K562 (cell line): ENCODE measurements around the gene SNRPA. TPM values are rescaled to one million over a fixed set of nuclear protein-coding genes. Genes with fewer than 3 reads are reported as not detected.

ENCODE experiments used
- ATAC-seq: fragments of 200-7000 bp; cut with Tn5 transposase; 3 replicates; pipeline ENCODE4 v1.9.1; 2020; ENCODE audit warnings: moderate library complexity
- BruUV-seq: library from RNA; stranded (reverse); fragments of 400-500 nt; replicated peaks from 2 replicates; lab custom pipeline; 2021; lab: Mats Ljungman, UMichigan
- CTCF ChIA-PET: fragments of 300-600 bp; formaldehyde crosslinking; extraction: SDS; loops from one replicate; lab custom pipeline; 2021; ENCODE audit warnings: low intra/inter-chr PET ratio; lab: Yijun Ruan, JAX
- POLR2A ChIA-PET: fragments of 300-600, 350-650 bp; sonication (Branson Sonifier 250); formaldehyde crosslinking; extraction: SDS; loops from one replicate; lab custom pipeline; 2021; ENCODE audit warnings: antibody characterized with exemption, inconsistent platforms; lab: Yijun Ruan, JAX
- DNase-seq, 4 experiments: peaks; one replicate each; pipeline versions ENCODE4 v3.0.0 to v3.0.0-alpha.2; 2011 to 2018; ENCODE audit warnings: low spot score in 3 of 4, mixed read lengths in 3 of 4; ENCODE audit errors: extremely low read depth in 1 of 4
- FAIRE-seq: peaks from 2 replicates; lab custom pipeline; 2011; peaks lifted over from hg19 to GRCh38; lab: Jason Lieb, UNC
- H2AFZ ChIP-seq: 2 replicates; pipeline ENCODE4 v1.6.0; 2011; ENCODE audit warnings: low read depth, low read length, control low read depth, inconsistent platforms
- H3K27ac ChIP-seq: fragments of 200-600 bp; 3 replicates; pipeline ENCODE4 v1.8.0; 2011; ENCODE audit warnings: low read depth, mild to moderate bottlenecking, control low read depth, inconsistent platforms, low read length, moderate library complexity, mixed read lengths; ENCODE audit errors: extremely low read depth
- H3K27me3 ChIP-seq, 2 experiments: fragments of 300-600 bp in 1 of 2; 2 replicates in 1 of 2; 3 replicates in 1 of 2; pipeline versions ENCODE4 v1.6.0 to v1.8.0; 2011; ENCODE audit warnings: inconsistent platforms in 2 of 2, low read length in 2 of 2, mild to moderate bottlenecking in 1 of 2, mixed read lengths in 1 of 2, moderate library complexity in 1 of 2; ENCODE audit not compliant: control insufficient read depth in 2 of 2, insufficient read depth in 2 of 2
- H3K36me3 ChIP-seq: fragments of 300-600 bp; 3 replicates; pipeline ENCODE4 v1.8.0; 2011; ENCODE audit warnings: mild to moderate bottlenecking, low read length, inconsistent platforms; ENCODE audit not compliant: control insufficient read depth, insufficient read depth
- H3K4me1 ChIP-seq, 2 experiments: fragments of 200-600 bp in 1 of 2; replicated peaks in 1 of 2; 2 replicates in 1 of 2; 3 replicates in 1 of 2; pipeline versions ENCODE4 v1.5.1 to v1.8.0; 2011; ENCODE audit warnings: inconsistent platforms in 2 of 2, low read length in 2 of 2, mild to moderate bottlenecking in 1 of 2, mixed read lengths in 1 of 2, moderate library complexity in 1 of 2; ENCODE audit not compliant: control insufficient read depth in 2 of 2, insufficient read depth in 2 of 2
- H3K4me2 ChIP-seq: 2 replicates; pipeline ENCODE4 v1.6.1; 2011; ENCODE audit warnings: low read length, control low read depth, inconsistent platforms, mixed read lengths; ENCODE audit not compliant: insufficient read depth
- H3K4me3 ChIP-seq: fragments of 200-600 bp; sonication (generic), shearing (Covaris generic); 2 replicates; pipeline ENCODE4 v1.5.1; 2016; ENCODE audit warnings: control low read depth, inconsistent platforms
- H3K79me2 ChIP-seq: fragments of 200-600 bp; 3 replicates; pipeline ENCODE4 v1.8.0; 2011; ENCODE audit warnings: low read length, inconsistent platforms; ENCODE audit not compliant: control insufficient read depth, insufficient read depth
- H3K9ac ChIP-seq, 2 experiments: 2 replicates each; pipeline versions ENCODE4 v1.6.0 to v1.6.1; 2011; ENCODE audit warnings: low read depth in 2 of 2, low read length in 2 of 2, control low read depth in 1 of 2, inconsistent platforms in 1 of 2, mild to moderate bottlenecking in 1 of 2, mixed read lengths in 1 of 2; ENCODE audit not compliant: insufficient read depth in 1 of 2
- H3K9me1 ChIP-seq: one replicate; pipeline ENCODE4 v1.6.0; 2011; ENCODE audit warnings: inconsistent platforms, mild to moderate bottlenecking, low read length, moderate library complexity; ENCODE audit not compliant: control insufficient read depth, insufficient read depth
- H3K9me3 ChIP-seq: replicated peaks from 2 replicates; pipeline ENCODE4 v1.5.1; 2011; ENCODE audit warnings: low read depth, low read length, inconsistent platforms; ENCODE audit not compliant: control insufficient read depth, insufficient read depth
- H4K20me1 ChIP-seq: replicated peaks from 2 replicates; pipeline ENCODE4 v1.6.1; 2011; ENCODE audit warnings: low read length, inconsistent platforms, mixed read lengths; ENCODE audit not compliant: control insufficient read depth, insufficient read depth
- DDX20 ChIP-seq: fragments of 450-650 bp; IDR thresholded peaks from 2 replicates; pipeline ENCODE4 v1.6.1; 2016; ENCODE audit warnings: missing genetic modification characterization, low read depth, mild to moderate bottlenecking, missing compliant biosample characterization, moderate library complexity
- EP400 ChIP-seq: fragments of 450-650 bp; IDR thresholded peaks from 2 replicates; pipeline ENCODE4 v1.6.1; 2017; ENCODE audit warnings: antibody characterized with exemption, mild to moderate bottlenecking, moderate library complexity
- FOXA1 ChIP-seq: fragments of 450-650 bp; IDR thresholded peaks from 2 replicates; pipeline ENCODE4 v1.6.1; 2016; ENCODE audit warnings: mild to moderate bottlenecking, borderline replicate concordance
- KAT8 ChIP-seq: fragments of 450-650 bp; IDR thresholded peaks from 2 replicates; pipeline ENCODE4 v1.6.1; 2016; ENCODE audit warnings: low read depth, mild to moderate bottlenecking
- MTA3 ChIP-seq: fragments of 450-650 bp; formaldehyde crosslinking; IDR thresholded peaks from 2 replicates; pipeline ENCODE4 v1.6.1; 2017; ENCODE audit warnings: mild to moderate bottlenecking, borderline replicate concordance
- PHTF2 ChIP-seq: fragments of 250-450 bp; sonication (Bioruptor Pico); IDR thresholded peaks from 2 replicates; pipeline ENCODE4 v1.5.0; 2021; ENCODE audit warnings: mild to moderate bottlenecking
- POLR2A ChIP-seq: fragments of 450-650 bp; conservative IDR thresholded peaks from 2 replicates; pipeline ENCODE4 v1.6.1; 2016
- POLR2G ChIP-seq: fragments of 200-400 bp; formaldehyde crosslinking; IDR thresholded peaks from 2 replicates; pipeline ENCODE4 v1.6.1; 2017; ENCODE audit warnings: low read depth, mild to moderate bottlenecking, antibody characterized with exemption, low read length, moderate library complexity
- SFPQ ChIP-seq: fragments of 200-400 bp; formaldehyde crosslinking; IDR thresholded peaks from 2 replicates; pipeline ENCODE4 v1.6.1; 2017; ENCODE audit warnings: mild to moderate bottlenecking, low read depth, low read length, moderate library complexity
- SUPT5H ChIP-seq: fragments of 450-650 bp; IDR thresholded peaks from 2 replicates; pipeline ENCODE4 v1.6.1; 2016
- ZMIZ1 ChIP-seq, 2 experiments: fragments of 150-350 bp in 1 of 2; IDR thresholded peaks; 2 replicates each; pipeline ENCODE4 v1.6.1; 2012 to 2016; ENCODE audit warnings: low read depth in 2 of 2, low read length in 2 of 2, mild to moderate bottlenecking in 1 of 2, moderate library complexity in 1 of 2
- WGBS: fragments of 100-300 bp; shearing (Covaris generic); methylation state at CpG from one replicate; pipeline ENCODE4 v1.1.6; 2016; ENCODE audit warnings: low coverage, mixed read lengths; ENCODE audit not compliant: insufficient coverage; ENCODE audit errors: missing lambda C conversion rate; 5-methylcytosine and 5-hydroxymethylcytosine counted together
- in situ Hi-C: fragments of 300-500 bp; cut with MboI; formaldehyde crosslinking; loops from 4 replicates; pipeline ENCODE4 v1.15.0; 2018; ENCODE audit warnings: inconsistent platforms, mixed read lengths
- intact Hi-C: fragments of 100-400 bp; cut with micrococcal nuclease; formaldehyde crosslinking; loops from 2 replicates; pipeline ENCODE4 v1.14.2; 2022
- polyA plus RNA-seq, 8 experiments: library from polyadenylated mRNA; depleted of rRNA in 4 of 8; stranded (reverse) in 5 of 8; unstranded in 3 of 8; fragments of >200 nt; fragmentation: Nextera tagmentation in 2 of 8; fragmentation: Illumina TruSeq in 1 of 8; extraction: Ambion mirVana in 2 of 8; extraction: Trizol in 1 of 8; gene quantifications; 2 replicates each; pipeline versions ENCODE4 v1.2.1 to v1.2.3, GENCODE V29; 2011 to 2014; ENCODE audit warnings: inconsistent platforms in 1 of 8, missing spikeins in 1 of 8
- total RNA-seq, 7 experiments: library from RNA; depleted of rRNA in 6 of 7; stranded (reverse); fragments of >200 nt in 6 of 7; fragmentation: Illumina TruSeq in 2 of 7; extraction: Trizol in 2 of 7; gene quantifications; 2 replicates each; pipeline versions ENCODE4 v1.2.1 to v1.2.3, GENCODE V29; 2011 to 2021; ENCODE audit warnings: low replicate concordance in 1 of 7

The SNRPA gene
- total and polyA plus RNA-seq, 9 of the 15 experiments (the other 6 are each of a cell fraction or from before 2014, with no cell fraction given), result 16.3 to 311 (median 193) TPM

GRCh38 chr19:40763963-40764362 is 13.0 kb downstream of the SNRPA start:
- H3K36me3 ChIP-seq, result peaks cover 77% of the 10 kb centered on the region
- no peaks in the 10 kb centered on the region for H3K9me3 ChIP-seq
- ChIA-PET POLR2A (interaction anchor here (0.7 kb wide), 1 partner anchor 14 kb away, joined by 3 read pairs; the partner anchor contains the start of gene ACTMAP), CTCF (no interaction called here)
- H3K4me3 ChIP-seq, result no peak overlapping the region
- no peak overlapping the region for H3K27ac ChIP-seq
- no peaks in the 10 kb centered on the region for H3K9me1 ChIP-seq
- H3K9ac ChIP-seq, result no peak overlapping the region; a peak in 1 of 4 replicates
- FAIRE-seq, result no peak
- intact Hi-C loops, result no loop called here
- no peak for DNase-seq
- TF ChIP-seq ZMIZ1 (IDR thresholded peaks at IDR 0.05; ENCODE audit: low read depth in 2 of 2, low read length in 2 of 2) (no peak), PHTF2 (CRISPR knock-in tag) (no peak), SUPT5H (0 out of 2 replicates have a peak, but pooled peaks have one; percentile 24), FOXA1 (no peak), DDX20 (tag) (no peak), POLR2G (0 out of 2 replicates have a peak, but pooled peaks have one; percentile 0), SFPQ (no peak), POLR2A (no peak), KAT8 (no peak), MTA3 (no peak), EP400 (no peak)
- TF ChIP-seq, all 486 proteins: peak for 2
- H3K27me3 ChIP-seq, result no peaks in the 10 kb centered on the region
- no peak overlapping the region for H3K4me2 ChIP-seq
- no peaks in the 10 kb centered on the region for H4K20me1 ChIP-seq
- in situ Hi-C loops, result no loop called here
- H2AFZ ChIP-seq, result no peak overlapping the region
- 88% methylated on average over 10 of the region's 10 CpGs for WGBS
- peaks cover 0 to 4% of the 10 kb centered on the region in 2 experiments; a peak in 1 of 5 replicates for H3K4me1 ChIP-seq
- H3K79me2 ChIP-seq, result peaks cover 20% of the 10 kb centered on the region; the same call in 1 of the 3 replicates
- ATAC-seq, result no peak
- BruUV-seq, result no TSS peak
